GM12878 (cell line): ENCODE results near the gene GFRA1. TPM values are rescaled to one million over a fixed set of nuclear protein-coding genes. Genes with fewer than 3 reads are reported as not detected.

Experiments
- ATAC-seq: fragments of 200-7000 bp; cut with Tn5 transposase; 3 replicates; pipeline ENCODE4 v1.9.1; 2020; ENCODE audit warnings: mild to moderate bottlenecking, moderate library complexity
- BruUV-seq: library from RNA; stranded (reverse); fragments of 400-500 nt; replicated peaks from 2 replicates; lab custom pipeline; 2021; lab: Mats Ljungman, UMichigan
- CTCF ChIA-PET: fragments of 300-600 bp; sonication (Branson Sonifier 250); formaldehyde crosslinking; extraction: SDS; loops from one replicate; lab custom pipeline; 2021; ENCODE audit warnings: inconsistent platforms; lab: Yijun Ruan, JAX
- POLR2A ChIA-PET: fragments of 350-600 bp; formaldehyde crosslinking; extraction: SDS; loops from one replicate; lab custom pipeline; 2021; ENCODE audit warnings: inconsistent platforms; lab: Charles Lee
- RAD21 ChIA-PET: fragments of 300-600 bp; sonication (Branson Sonifier 250); formaldehyde crosslinking; loops from one replicate; lab custom pipeline; 2023; ENCODE audit warnings: antibody characterized with exemption; ENCODE audit not compliant: unreplicated experiment; lab: Charles Lee
- SMC1A ChIA-PET: fragments of 300-600 bp; sonication (Branson Sonifier 250); formaldehyde crosslinking; loops from one replicate; lab custom pipeline; 2023; ENCODE audit not compliant: unreplicated experiment, uncharacterized antibody; lab: Charles Lee
- DNase-seq: peaks from one replicate; pipeline ENCODE4 v3.0.0-alpha.2; 2011; ENCODE audit warnings: low read depth, low spot score
- FAIRE-seq: peaks from 3 replicates; lab custom pipeline; 2011; peaks lifted over from hg19 to GRCh38; lab: Jason Lieb, UNC
- H2AFZ ChIP-seq: 2 replicates; pipeline ENCODE4 v1.6.0; 2011; ENCODE audit warnings: low read depth, low read length, control low read depth; ENCODE audit not compliant: control insufficient read depth
- H3K27ac ChIP-seq: 2 replicates; pipeline ENCODE4 v1.5.1; 2011; ENCODE audit warnings: control low read depth; ENCODE audit not compliant: control insufficient read depth, insufficient read depth
- H3K27me3 ChIP-seq, 2 experiments: replicated peaks in 1 of 2; 2 replicates each; pipeline versions ENCODE4 v1.6.0 to v1.6.1; 2011; ENCODE audit warnings: low read length in 1 of 2; ENCODE audit not compliant: control insufficient read depth in 2 of 2, insufficient read depth in 2 of 2
- H3K36me3 ChIP-seq, 2 experiments: 2 replicates each; pipeline ENCODE4 v1.5.1; 2011; ENCODE audit warnings: low read length in 1 of 2; ENCODE audit not compliant: control insufficient read depth in 2 of 2, insufficient read depth in 2 of 2
- H3K4me1 ChIP-seq: 2 replicates; pipeline ENCODE4 v1.6.1; 2011; ENCODE audit warnings: mild to moderate bottlenecking, low read length, moderate library complexity, mixed read lengths; ENCODE audit not compliant: control insufficient read depth, insufficient read depth
- H3K4me2 ChIP-seq: 2 replicates; pipeline ENCODE4 v1.6.0; 2011; ENCODE audit warnings: control low read depth; ENCODE audit not compliant: control insufficient read depth, insufficient read depth
- H3K4me3 ChIP-seq: fragments of 200-600 bp; sonication (generic); 2 replicates; pipeline ENCODE4 v1.5.1; 2016
- H3K79me2 ChIP-seq: 2 replicates; pipeline ENCODE4 v1.6.0; 2011; ENCODE audit warnings: low read length; ENCODE audit not compliant: control insufficient read depth, insufficient read depth
- H3K9ac ChIP-seq: 2 replicates; pipeline ENCODE4 v1.8.0; 2011; ENCODE audit warnings: low read length, control low read depth, mixed read lengths; ENCODE audit not compliant: control insufficient read depth, insufficient read depth
- H3K9me3 ChIP-seq: replicated peaks from 3 replicates; pipeline ENCODE4 v1.5.1; 2011; ENCODE audit warnings: mild to moderate bottlenecking, low read length; ENCODE audit not compliant: control insufficient read depth, insufficient read depth
- H4K20me1 ChIP-seq: 2 replicates; pipeline ENCODE4 v1.6.0; 2011; ENCODE audit not compliant: control insufficient read depth, insufficient read depth
- CREB1 ChIP-seq: IDR thresholded peaks from 2 replicates; pipeline ENCODE4 v1.6.1; 2012; ENCODE audit warnings: low read depth, mild to moderate bottlenecking, inconsistent platforms
- E2F8 ChIP-seq: fragments of 450-650 bp; IDR thresholded peaks from 2 replicates; pipeline ENCODE4 v1.6.1; 2018; ENCODE audit warnings: mild to moderate bottlenecking, low read depth, moderate library complexity; ENCODE audit not compliant: partially characterized antibody
- ELK1 ChIP-seq: IDR thresholded peaks from 2 replicates; pipeline ENCODE4 v1.6.1; 2012; ENCODE audit warnings: low read depth, low read length, improper control_type of control experiment
- IKZF1 ChIP-seq: fragments of 450-650 bp; conservative IDR thresholded peaks from 2 replicates; pipeline ENCODE4 v1.6.1; 2017; ENCODE audit warnings: antibody characterized with exemption, mild to moderate bottlenecking
- STAT1 ChIP-seq: fragments of 450-650 bp; conservative IDR thresholded peaks from 2 replicates; pipeline ENCODE4 v1.6.1; 2014; ENCODE audit warnings: antibody characterized with exemption, mild to moderate bottlenecking
- ZNF274 ChIP-seq: IDR thresholded peaks from one replicate; pipeline ENCODE4 v1.8.0; 2011; ENCODE audit not compliant: insufficient read length, insufficient read depth
- ZZZ3 ChIP-seq: IDR thresholded peaks from 2 replicates; pipeline ENCODE4 v1.6.1; 2011; ENCODE audit warnings: low read depth; ENCODE audit not compliant: control insufficient read depth, insufficient read length
- WGBS: methylation state at CpG from one replicate; pipeline ENCODE4 v1.1.6; 2016; ENCODE audit warnings: low lambda C conversion rate; ENCODE audit not compliant: insufficient replicate concordance, insufficient coverage; ENCODE audit errors: missing lambda C conversion rate; 5-methylcytosine and 5-hydroxymethylcytosine counted together
- in situ Hi-C: fragments of 300-500 bp; cut with MboI; formaldehyde crosslinking; loops from 9 replicates; pipeline ENCODE4 v1.14.3; 2018; ENCODE audit warnings: mixed read lengths
- intact Hi-C: fragments of 100-400 bp; cut with micrococcal nuclease; formaldehyde crosslinking; loops from one replicate; pipeline ENCODE4 v1.14.2; 2022; ENCODE audit not compliant: unreplicated experiment
- polyA plus RNA-seq, 11 experiments: library from polyadenylated mRNA; depleted of rRNA in 4 of 11; unstranded in 6 of 11; stranded (reverse) in 5 of 11; fragments of >200 nt; fragmentation: Nextera tagmentation in 4 of 11; fragmentation: Illumina TruSeq in 1 of 11; extraction: Ambion mirVana in 4 of 11; extraction: Trizol in 1 of 11; gene quantifications; 1 replicate in 1 of 11; 2 replicates in 10 of 11; pipeline versions ENCODE4 v1.2.1 to v1.2.3, GENCODE V29; 2011 to 2016; ENCODE audit warnings: inconsistent platforms in 2 of 11, missing spikeins in 2 of 11, low read depth in 1 of 11
- total RNA-seq, 4 experiments: library from RNA; depleted of rRNA in 3 of 4; stranded (reverse); fragments of >200 nt in 3 of 4; fragmentation: Illumina TruSeq in 1 of 4; extraction: Trizol in 1 of 4; gene quantifications; 2 replicates each; pipeline versions ENCODE4 v1.2.1 to v1.2.3, GENCODE V29; 2013 to 2021

Gene GFRA1
- total and polyA plus RNA-seq, 10 of the 15 experiments (the other 5 are each of a cell fraction or from before 2014, with no cell fraction given): 0.05 to 0.19 TPM; not detected in 8

GRCh38 chr10:116155191-116155590 is 117.8 kb downstream of the GFRA1 start (continued):
- TF ChIP-seq ELK1: no peak

GRCh38 chr10:116154651-116155050 is 118.4 kb downstream of the GFRA1 start:
- FAIRE-seq: no peak
- WGBS: 0% methylated on average over 1 of the region's 1 CpG

More at GRCh38 chr10:116154651-116155050, 118.4 kb downstream of the GFRA1 start:
- Histone ChIP-seq H3K36me3 (no peaks in the 10 kb centered on the region), H3K9ac (no peak overlapping the region), H3K4me1 (no peaks in the 10 kb centered on the region), H3K27ac (no peak overlapping the region), H3K9me3 (no peaks in the 10 kb centered on the region), H3K4me3 (no peak overlapping the region), H2AFZ (no peak overlapping the region), H3K27me3 (no peaks in the 10 kb centered on the region; a peak in 1 of 4 replicates), H3K4me2 (no peak overlapping the region), H3K79me2 (no peaks in the 10 kb centered on the region), H4K20me1 (no peaks in the 10 kb centered on the region)
- no peak for DNase-seq
- ChIA-PET POLR2A (no interaction called here), SMC1A (no interaction called here), RAD21 (no interaction called here), CTCF (no interaction called here)
- TF ChIP-seq E2F8 (no peak), STAT1 (no peak), IKZF1 (no peak), CREB1 (no peak), ZZZ3 (no peak), ZNF274 (no peak)
- intact Hi-C loops: no loop called here
- ATAC-seq: no peak
- BruUV-seq: no TSS peak
- in situ Hi-C loops: no loop called here
